ENCODE results near the gene EYS. TPM values are rescaled to one million over a fixed set of nuclear protein-coding genes. Genes with fewer than 3 reads are reported as not detected.
A peak's percentile ranks its signal among the peaks of the same experiment; 100 is the strongest.
"Not testable (repeated sequence)": the region's sequence is repeated elsewhere in the genome, so short reads cannot be mapped to it uniquely, and the experiment has no call there.

EYS gene
- total RNA-seq, 1 donor from 2014 or later: 17.3 TPM

DNA sequence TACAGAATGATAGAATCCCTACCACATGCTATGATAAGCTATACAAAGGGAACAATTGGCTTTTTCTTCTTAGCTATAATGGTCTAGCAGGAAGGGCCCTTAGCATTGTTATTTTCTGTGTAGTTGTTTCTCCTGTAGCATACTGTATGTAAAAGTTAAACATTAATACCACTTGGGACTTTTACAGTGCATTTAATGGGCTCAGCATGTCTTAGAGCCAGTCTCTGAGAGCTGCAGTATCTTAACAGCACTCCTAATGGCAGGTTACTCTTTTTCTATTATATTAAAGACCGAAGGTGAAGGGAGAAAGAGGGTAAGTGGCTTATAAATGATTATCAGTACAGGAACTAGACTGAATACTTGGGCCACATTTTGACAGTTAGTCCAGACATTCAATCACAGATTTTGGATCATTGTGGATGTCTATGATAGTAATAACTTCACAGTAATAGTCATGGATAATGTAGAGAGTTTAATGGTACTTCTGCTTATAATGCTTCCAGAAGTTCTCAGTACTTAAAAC is 1780.7 kb downstream of the EYS start:
- no peak for DNase-seq (ENCODE audit: low spot score)

DNA sequence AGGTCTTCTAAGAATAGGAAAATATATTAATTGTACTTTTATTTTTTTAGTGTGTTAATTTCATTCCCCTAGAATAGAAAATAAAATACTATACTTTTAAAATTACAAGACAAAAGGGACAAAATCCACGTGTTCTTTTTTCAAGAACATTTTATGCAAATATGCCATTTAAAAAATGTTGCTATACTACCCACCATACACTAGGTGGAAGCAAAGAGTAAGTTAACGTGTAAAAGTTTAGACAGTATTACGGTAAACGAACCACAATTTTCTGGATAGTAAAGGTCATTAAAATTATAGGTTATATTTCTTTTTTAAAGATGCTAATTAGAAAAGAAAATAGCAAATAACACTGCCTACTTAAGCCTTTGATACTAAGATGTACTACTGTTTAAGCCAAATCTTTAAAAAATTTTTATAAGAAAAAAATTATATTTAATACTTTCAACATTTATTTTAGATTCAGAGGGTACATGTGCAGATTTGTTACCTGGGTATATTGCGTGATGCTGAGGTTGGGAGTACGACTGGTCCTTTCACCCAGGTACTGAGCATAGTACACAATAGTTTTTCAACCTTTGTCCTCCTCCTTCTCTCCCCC is 1783.8 kb downstream of the EYS start:
- peak; percentile 49 for DNase-seq (ENCODE audit: low spot score)

DNA sequence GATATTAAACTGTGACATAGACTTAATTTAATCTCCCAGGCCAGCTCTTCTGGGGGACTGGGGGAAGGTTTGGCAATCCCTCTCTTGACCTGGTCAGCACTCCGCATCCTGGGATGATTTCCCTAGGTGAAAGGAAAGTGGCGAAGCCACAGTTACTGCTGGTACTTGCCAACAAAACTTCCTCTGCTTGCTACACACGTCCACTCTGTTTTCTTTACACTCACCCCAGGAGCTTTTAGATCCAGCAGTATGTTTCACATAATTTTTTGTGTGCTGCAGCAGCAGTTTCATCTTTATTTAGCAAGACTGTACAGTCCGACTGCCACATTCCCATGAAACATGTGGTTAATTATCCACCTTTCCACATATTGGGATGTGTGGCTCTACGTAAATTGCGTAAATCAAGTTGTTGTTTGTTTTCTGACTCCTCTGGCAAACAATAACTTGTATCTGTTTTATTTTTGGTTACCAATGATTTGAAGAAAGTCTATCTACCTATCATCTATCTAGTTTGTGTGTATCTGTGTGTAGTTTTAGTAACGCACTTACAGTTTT is 1787.4 kb downstream of the EYS start:
- no peak for DNase-seq (ENCODE audit: low spot score)

DNA sequence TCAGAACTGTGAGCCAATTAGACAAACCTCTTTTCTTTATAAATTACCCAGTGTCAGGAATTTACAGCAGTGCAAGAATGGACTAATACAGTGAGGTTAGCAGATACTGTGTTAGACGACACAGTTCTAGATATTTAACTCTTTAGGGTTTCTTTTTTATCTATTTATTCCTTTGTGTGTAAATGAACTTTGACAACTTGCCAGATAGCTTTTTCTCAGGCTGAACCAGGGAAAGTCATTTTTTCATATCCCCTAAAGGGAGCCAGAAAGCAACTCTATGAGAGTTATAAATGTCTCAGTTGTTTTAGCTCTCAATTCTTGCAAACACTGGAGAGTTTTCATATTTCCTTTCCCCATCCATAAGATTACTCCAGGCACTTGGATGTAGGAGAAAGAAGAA is 1794.1 kb downstream of the EYS start:
- no peak for DNase-seq (ENCODE audit: low spot score)

DNA sequence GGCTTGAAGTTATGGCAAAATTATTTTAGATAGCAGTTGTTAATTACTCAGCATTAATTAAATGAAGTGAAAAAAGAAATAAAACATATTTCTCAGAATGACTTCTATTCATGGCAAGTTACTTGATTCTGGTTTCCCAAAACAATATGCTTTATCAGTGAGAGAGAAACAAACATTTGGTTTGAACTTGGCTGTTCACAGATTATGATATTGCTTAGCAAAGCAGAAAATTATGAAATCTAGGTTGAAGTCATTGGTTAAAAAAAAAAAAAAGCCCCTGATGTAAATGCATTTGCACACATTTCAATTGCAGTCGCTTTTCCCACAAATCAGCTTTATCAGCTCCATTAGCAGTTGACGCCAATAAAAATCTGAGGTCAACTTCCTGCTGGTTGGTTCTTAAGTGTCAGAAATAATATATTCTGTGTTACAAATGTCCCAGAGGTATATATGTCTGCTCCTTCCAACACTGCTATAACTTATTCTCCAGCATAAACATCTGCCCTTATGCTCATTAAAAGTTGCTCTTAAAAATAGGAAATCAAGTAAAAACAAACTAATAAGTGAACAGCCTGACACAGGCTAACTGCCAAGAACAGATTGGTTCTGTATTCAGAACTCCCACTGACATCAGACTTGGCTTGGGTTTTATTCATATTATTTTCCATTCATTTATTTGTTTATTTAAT is 1796.0 kb downstream of the EYS start:
- peak; percentile 35 for DNase-seq (ENCODE audit: low spot score)

DNA sequence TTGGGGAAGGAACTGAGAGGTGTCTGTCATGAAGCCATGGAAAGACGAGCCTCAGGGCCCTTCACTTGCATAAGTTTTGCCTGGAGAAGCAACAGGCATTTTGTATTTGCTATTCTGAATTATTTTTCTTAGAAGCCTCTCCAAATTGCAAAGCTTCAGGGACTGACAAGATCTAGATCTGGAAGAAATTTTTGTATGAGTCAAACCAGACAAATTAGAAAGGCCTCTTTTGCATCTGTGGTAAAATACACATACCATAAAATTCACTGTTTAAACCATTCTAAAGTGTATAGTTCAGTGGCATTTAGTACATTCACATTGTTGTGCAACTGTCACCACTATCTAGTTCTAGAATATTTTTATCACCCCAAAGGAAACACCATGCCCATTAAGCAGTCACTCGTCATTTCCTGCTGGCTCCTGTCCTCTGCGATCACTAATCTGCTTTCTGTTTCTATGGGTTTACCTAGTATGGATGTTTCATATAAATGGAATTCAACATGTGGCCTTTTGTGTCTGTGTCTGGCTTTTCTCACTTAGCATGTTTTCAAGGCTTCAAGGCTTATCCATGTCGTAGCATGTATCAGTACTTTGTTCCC is 1802.3 kb downstream of the EYS start:
- peak; percentile 95 for DNase-seq (ENCODE audit: low spot score)

DNA sequence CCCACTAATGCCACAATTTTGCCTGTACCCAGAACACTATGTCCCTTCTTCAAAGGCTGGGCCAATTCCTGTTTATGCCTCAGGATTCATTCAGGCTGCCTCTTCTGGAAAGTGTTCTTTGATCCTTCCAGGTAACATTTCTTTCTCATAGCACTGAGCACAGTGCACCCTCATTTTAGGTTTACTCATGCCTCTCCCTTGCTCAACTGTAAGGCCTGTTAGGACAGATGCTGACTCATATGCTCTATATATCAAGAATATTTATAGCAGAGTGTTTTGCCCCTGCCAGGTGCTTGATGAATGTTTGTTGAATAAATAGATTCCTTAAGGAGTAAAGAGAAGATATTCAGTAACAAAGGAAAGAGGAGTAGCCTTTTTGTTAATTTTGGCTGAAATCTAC is 1807.5 kb downstream of the EYS start:
- peak; percentile 48 for DNase-seq (ENCODE audit: low spot score)

DNA sequence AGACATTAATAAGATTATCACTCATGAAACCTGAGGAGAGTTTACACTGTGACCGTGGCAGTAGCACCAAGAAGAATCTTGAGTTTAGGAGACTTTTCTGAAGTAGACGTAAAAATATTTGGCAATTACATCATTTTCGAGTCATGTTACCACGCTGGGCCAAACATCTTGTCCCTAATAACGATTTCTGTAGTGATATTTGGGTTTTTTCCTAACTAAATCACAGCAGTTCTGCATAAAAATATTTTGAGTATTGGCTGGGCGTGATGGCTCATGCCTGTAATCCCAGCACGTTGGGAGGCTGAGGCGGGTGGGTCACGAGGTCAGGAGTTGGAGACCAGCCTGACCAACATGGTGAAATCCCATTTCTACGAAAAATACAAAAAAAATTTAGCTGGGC is 1809.1 kb downstream of the EYS start:
- no peak for DNase-seq (ENCODE audit: low spot score)

DNA sequence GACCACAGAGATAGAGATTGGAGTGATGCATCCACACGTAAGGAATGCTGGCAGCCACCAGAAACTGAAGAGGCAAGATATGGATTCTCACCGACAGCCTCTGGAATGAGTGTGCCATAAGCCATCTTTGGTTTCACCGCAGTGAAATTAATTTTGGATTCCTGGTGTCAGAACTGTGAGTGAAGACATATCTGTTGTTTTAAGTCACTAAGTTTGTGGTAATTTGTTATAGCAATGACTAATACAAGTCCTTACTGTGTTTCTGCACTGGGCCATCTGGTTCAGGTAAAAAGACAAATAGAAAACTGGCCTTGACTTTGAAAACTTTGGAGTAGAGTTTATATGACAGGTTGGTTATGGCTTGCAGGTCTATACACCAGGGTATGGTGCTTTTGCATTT is 1809.6 kb downstream of the EYS start:
- no peak for DNase-seq (ENCODE audit: low spot score)

DNA sequence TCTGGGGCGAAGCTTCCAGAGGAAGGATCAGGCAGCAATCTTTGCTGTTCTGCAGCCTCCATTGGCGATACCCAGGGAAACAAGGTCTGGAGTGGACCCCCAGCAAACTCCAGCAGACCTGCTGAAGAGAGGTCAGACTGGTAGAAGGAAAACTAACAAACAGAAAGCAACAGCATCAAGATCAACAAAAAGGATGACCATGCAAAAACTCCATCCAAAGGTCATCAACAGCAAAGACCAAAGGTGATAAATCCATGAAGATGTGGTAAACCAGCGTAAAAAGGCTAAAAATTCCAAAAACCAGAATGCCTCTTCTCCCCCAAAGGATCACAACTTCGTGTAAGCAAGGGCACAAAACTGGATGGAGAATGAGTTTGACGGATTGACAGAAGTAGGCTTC is 1818.6 kb downstream of the EYS start:
- DNase-seq (ENCODE audit: low spot score): no peak

DNA sequence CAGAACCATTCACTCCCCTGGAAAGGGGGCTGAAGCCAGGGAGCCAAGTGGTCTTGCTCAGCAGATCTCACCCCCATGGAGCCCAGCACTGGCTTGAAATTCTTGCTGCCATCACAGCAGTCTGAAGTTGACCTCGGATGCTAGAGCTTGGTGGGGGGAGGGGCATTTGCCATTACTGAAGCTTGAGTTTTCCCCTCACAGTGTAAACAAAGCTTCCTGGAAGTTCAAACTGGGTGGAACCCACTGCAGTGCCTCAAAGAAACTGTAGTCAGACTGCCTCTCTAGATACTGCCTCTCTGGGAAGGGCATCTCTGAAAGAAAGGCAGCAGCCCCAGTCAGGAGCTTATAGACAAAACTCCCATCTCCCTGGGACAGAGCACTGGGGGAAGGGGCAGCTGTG is 1819.2 kb downstream of the EYS start:
- DNase-seq (ENCODE audit: low spot score): not testable (repeated sequence)

DNA sequence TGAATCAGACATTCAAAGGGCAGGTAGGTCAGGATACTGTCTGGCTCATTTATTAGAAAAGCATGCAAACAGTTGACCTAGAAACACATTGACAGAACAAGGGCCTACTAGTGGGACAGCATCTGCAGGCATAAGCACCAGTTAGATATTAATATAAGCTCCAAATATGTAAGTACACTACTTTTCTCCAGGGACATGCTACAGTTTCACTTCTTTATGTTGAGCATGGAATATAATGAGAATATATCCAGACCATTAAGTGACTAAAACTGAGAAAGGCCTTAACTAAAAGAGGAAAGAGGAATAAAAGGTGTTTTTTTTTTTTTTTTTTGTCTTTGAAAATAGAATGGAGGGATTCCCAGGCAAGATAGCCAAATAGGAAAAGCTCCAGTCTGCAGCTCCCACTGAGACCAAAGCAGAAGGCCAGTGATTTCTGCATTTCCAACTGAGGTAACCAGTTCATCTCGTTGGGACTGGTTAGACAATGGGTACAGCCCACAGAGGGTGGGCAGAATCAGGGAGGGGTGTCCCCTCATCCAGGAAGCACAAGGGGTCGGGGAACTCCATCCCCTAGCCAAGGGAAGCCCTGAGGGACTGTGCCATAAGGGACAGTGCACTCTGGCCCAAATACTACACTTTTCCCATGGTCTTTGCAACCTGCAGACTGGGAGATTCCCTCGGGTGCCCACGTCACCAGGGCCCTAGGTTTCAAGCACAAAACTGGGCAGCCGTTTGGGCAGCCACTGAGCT is 1819.8 kb downstream of the EYS start:
- DNase-seq (ENCODE audit: low spot score): no peak

DNA sequence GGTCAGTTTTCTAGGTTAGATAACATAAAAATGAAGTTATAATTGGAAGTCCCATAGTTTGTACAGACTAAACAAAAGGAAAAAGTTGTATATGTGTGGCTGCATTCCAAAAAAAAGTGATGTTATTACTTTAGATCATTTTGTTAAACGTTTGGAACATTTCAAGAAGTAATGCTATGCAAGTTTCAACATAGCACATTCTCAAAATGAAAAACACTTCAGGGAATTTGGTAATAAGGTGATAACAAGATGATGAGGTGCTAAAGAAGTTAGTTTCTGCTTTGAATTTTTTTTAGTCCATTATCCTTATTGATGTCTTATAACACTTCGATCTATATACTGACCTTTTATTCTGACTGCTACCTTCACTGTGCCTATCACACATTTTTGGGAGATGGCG is 1820.7 kb downstream of the EYS start:
- no peak for DNase-seq (ENCODE audit: low spot score)

DNA sequence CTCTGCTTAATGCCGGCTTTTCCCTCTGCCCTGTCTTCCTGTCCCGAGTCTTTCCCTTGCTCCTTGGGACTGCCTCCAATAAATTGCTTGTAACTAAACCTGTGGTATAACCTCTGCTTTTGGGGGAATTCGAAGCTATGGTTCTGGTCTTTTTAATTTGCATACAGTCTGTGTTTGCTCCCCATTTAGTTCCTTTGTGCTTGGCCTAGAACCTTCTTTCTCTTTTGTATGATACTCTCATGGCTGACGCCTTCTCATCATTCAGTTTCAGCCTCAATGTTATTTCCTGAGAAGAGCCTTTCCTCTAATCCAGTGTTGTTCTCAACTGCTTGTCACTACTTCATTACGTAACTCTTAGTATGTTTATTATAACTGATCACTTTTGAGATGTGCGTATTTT is 1823.4 kb downstream of the EYS start:
- no peak for DNase-seq (ENCODE audit: low spot score)

DNA sequence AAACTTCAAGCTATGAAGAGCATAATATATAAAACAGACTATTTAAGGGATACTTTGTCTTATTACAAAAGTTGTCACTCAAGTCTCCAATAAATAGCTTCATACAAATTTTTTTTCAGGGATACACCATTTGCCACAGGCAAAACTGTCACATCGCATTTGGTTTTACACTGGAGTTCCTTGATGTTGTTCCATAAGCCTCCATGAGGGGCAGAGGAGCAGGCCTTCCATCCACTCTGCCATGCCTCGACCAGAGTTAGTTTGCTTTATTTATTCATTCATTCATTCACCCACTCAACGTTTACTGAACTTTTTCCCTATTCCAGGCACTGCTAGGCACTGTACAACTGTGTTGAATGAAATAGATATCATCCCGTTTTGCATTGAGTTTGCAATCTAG is 1824.8 kb downstream of the EYS start:
- DNase-seq (ENCODE audit: low spot score): no peak

DNA sequence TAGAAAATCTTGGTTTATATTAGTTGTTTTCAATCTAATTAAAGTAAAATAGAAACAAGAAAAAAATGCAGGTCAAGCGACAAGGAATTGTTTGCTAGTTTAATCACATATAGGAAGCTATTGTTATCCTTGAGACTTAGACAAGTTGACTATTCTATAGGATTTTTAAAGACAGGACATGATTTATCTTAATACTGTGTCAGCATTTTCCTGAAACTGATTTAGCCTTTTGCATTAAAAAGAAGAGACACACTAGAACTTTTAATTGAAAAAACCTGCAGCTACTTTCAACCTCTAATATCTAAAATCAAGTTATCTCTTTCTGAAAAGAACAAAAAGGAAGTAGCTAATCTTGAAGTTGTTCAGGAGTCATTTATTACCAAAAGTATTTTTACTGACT is 1825.2 kb downstream of the EYS start:
- DNase-seq (ENCODE audit: low spot score): no peak

DNA sequence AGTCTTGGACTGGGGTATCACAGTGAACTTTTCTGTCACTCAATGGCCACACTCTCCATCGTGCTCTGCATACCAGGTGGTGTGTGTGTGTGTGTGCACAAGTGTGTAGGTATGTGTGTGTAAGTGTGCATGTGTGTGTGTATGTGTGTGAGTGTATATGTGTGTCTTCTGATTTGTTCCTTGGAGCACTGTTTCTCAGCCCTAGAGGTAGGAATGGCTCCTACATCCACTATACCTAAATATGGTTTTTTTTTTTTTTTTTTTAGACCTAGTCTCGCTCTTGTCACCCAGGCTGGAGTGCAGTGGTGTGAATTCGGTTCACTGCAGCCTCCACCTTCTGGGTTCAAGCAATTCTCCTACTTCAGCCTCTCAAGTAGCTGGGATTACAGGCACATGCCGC is 1834.8 kb downstream of the EYS start:
- DNase-seq (ENCODE audit: low spot score): no peak

DNA sequence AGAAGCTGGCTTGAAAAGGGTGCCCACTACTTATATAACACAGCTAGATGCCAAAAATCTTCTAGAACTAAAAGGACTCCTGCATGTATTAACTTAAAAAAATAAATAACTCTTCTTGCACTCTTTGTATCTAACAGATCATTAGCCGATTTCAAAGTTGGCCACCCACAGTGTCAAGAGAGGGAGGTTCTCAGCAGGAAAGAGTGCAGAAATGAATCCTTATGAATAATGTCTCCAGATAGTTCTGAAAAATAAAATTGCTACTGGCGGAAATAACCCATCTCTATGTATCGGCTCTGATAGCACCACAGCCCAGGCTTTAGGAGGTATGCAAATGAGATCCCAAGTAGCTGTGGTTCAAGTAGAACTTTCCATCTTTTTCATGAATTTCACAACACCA is 1838.7 kb downstream of the EYS start:
- no peak for DNase-seq (ENCODE audit: low spot score)

DNA sequence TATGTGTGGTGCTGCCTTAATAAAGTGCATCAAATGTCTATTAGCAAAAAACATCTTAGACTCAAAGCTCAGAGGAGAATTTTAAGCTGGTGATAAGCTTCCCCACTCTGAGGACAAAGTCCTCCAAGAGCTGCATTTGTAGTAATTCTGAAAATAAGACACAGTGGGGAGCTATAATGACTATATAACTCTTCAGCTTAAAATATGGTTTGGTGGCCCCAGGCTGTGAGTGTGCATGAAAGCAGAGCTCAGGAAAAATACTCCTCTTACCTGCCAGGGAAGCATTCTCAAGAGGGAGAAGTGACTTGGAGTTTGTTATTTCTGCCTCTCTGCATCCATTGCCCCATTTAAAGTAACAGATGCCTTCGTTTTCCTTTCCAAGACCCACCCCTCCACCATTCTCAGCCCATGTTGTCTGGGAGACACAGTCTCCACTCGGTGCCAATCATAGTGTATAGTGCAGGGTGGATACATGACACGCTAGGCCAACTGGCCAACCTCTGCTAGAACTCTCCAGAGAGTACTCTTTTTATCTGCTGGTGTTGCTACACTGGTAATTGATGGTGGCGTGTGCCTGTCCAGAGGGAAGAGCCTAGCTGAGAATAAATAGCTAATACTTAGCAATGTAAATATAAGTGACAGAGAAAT is 1842.2 kb downstream of the EYS start:
- no peak for DNase-seq (ENCODE audit: low spot score)

DNA sequence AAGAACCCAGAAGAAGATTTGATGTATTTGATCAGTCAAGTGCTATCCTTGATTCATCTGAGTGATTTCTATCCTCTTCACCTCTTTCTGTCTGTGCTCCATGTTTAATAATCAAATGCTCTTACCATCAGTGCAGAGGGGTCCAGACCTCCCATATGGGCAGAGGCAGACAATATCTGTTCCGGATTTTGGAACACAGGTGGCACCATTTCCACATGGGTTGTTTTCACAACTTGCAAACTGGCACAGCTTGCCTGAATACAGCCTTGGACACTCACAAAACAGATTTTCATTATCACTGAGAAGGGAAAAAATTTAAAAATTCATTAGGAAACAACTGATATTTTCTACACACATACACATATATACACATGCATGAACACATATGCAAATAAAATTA is 1843.0 kb downstream of the EYS start:
- no peak for DNase-seq (ENCODE audit: low spot score)

DNA sequence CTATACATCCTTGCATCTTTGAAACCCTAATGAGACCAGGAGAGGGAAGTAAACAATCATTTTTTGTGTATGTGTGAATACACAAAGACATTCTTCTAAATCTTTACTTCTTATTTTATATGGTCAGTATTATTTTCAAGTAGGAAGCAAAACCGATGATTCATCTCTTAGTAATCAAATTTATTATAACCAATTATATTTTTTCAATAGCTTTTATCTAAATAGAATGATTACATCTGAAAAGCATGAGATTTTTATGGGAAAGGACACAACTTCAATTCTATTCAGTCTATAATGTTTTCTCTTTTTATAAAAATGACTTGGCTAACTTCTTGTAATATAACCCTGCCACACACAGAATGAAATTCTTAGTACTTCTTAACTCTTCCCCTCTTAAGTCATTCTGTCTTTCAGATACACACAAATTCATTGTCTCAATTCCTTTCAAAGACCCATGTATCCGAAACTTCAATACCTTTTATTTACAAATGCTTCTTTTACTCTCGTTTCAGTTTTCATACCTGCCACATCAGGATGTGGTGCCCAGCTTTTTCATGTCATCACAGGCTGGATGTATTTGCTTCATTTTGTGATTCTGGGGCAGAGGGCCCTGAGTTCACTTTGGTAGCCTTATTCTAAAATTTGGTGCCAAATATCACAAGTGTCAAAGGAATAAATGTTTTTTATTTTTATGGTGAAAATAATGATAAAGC is 1844.4 kb downstream of the EYS start:
- no peak for DNase-seq (ENCODE audit: low spot score)
